ENCODE measurements around the gene CNGA4. TPM values are rescaled to one million over a fixed set of nuclear protein-coding genes. Genes with fewer than 3 reads are reported as not detected.

Gene CNGA4
- total and polyA plus RNA-seq, 2 of the 13 experiments (the other 11 are each of a cell fraction or from before 2014, with no cell fraction given) = 0.03 TPM; not detected in 1

GRCh38 chr11:6204706-6205105 lies 34.2 kb upstream of the CNGA4 start:
- Histone ChIP-seq H3K36me3 (replicated peaks in 1 of 2; ENCODE audit: control insufficient read depth in 1 of 2, insufficient read depth in 2 of 2, low read length in 2 of 2) (0 out of 5 replicates have a peak, but pooled peaks cover 0 to 2% of the 10 kb centered on the region in 2 experiments), H3K4me2 (ENCODE audit: low read depth, low read length) (no peak overlapping the region), H3K4me3 (replicated peaks in 1 of 3; ENCODE audit: insufficient read depth in 1 of 3, low read depth in 2 of 3, low read length in 3 of 3) (no peak overlapping the region), H3K27ac (ENCODE audit: extremely low read length, insufficient read depth, low read length) (no peak overlapping the region), H2AFZ (ENCODE audit: low read length) (no peak overlapping the region), H3K9ac (ENCODE audit: insufficient read depth, low read depth, low read length) (no peak overlapping the region), H3K27me3 (ENCODE audit: control insufficient read depth in 1 of 2, insufficient read depth in 2 of 2, low read length in 2 of 2) (no peaks in the 10 kb centered on the region), H3K9me3 (ENCODE audit: low read length) (no peaks in the 10 kb centered on the region), H3K79me2 (ENCODE audit: insufficient read depth, low read length) (no peaks in the 10 kb centered on the region), H4K20me1 (ENCODE audit: insufficient read depth, low read length) (no peaks in the 10 kb centered on the region), H3K4me1 (ENCODE audit: insufficient read depth, low read length) (no peaks in the 10 kb centered on the region)
- intact Hi-C loops (cut with micrococcal nuclease; ENCODE audit: unreplicated experiment) = no loop called here
- CTCF ChIA-PET (ENCODE audit: low intra/inter-chr PET ratio, low total read pairs) = no interaction called here
- WGBS (ENCODE audit: low lambda C conversion rate) = 100% methylated on average over 1 of the region's 1 CpG
- DNase-seq (ENCODE audit: low spot score) (peak; percentile 6), FAIRE-seq (no peak), ATAC-seq (no peak)
- TF ChIP-seq CEBPB (IDR thresholded peaks at IDR 0.05; ENCODE audit: borderline replicate concordance, low read depth, low read length) = peak; percentile 80; the same call in 1 of the 2 replicates
- peak; percentile 39; the same call in 1 of the 2 replicates for TF ChIP-seq CEBPG (CRISPR knock-in tag; IDR thresholded peaks at IDR 0.05)
- no peak for TF ChIP-seq ZNF382 (CRISPR knock-in tag; IDR thresholded peaks at IDR 0.05; ENCODE audit: borderline replicate concordance)
- no peak for TF ChIP-seq ZBTB14 (CRISPR knock-in tag; IDR thresholded peaks at IDR 0.05)
- TF ChIP-seq SPEN (CRISPR knock-in tag; IDR thresholded peaks at IDR 0.05; ENCODE audit: low read depth) = no peak
- BruUV-seq (replicated peaks) = no TSS peak
- in situ Hi-C loops (cut with HindIII; ENCODE audit: extremely low pct_ligation_motif_present, low pct_unique_long_range_greater_than_20kb) = no loop called here
- POLR2A ChIA-PET = no interaction called here

- POLR2A ChIA-PET = no interaction called here
- H4K20me1 ChIP-seq (ENCODE audit: insufficient read depth, low read length) = no peaks in the 10 kb centered on the region
- CTCF ChIA-PET (ENCODE audit: low intra/inter-chr PET ratio, low total read pairs) = no interaction called here
- no peak within 1 kb of the TSS for H3K4me3 ChIP-seq (replicated peaks in 1 of 3; ENCODE audit: insufficient read depth in 1 of 3, low read depth in 2 of 3, low read length in 3 of 3)
- TF ChIP-seq ZNF263 (CRISPR knock-in tag; IDR thresholded peaks at IDR 0.05) = no peak
- no peak for TF ChIP-seq NFRKB (IDR thresholded peaks at IDR 0.05)
- no peak for TF ChIP-seq SP4 (CRISPR knock-in tag; IDR thresholded peaks at IDR 0.05)
- no peak for TF ChIP-seq HES4 (CRISPR knock-in tag; IDR thresholded peaks at IDR 0.05; ENCODE audit: borderline replicate concordance)
- no peak for TF ChIP-seq ZBTB10 (CRISPR knock-in tag; IDR thresholded peaks at IDR 0.05; ENCODE audit: borderline replicate concordance)
- no peak for TF ChIP-seq ZNF276 (CRISPR knock-in tag; IDR thresholded peaks at IDR 0.05; ENCODE audit: low read depth)
- TF ChIP-seq ZBTB43 (CRISPR knock-in tag; conservative IDR thresholded peaks at IDR 0.05) = no peak
- no peaks in the 10 kb centered on the region for H3K9me3 ChIP-seq (ENCODE audit: low read length)
- H3K27ac ChIP-seq (ENCODE audit: extremely low read length, insufficient read depth, low read length) = no peak within 1 kb of the TSS
- H3K27me3 ChIP-seq (ENCODE audit: control insufficient read depth in 1 of 2, insufficient read depth in 2 of 2, low read length in 2 of 2) = no peaks in the 10 kb centered on the region
- no peak within 1 kb of the TSS for H3K4me2 ChIP-seq (ENCODE audit: low read depth, low read length)
- no peak for ATAC-seq
- no peak for DNase-seq (ENCODE audit: low spot score)
- intact Hi-C loops (cut with micrococcal nuclease; ENCODE audit: unreplicated experiment) (no loop called here), in situ Hi-C loops (cut with HindIII; ENCODE audit: extremely low pct_ligation_motif_present, low pct_unique_long_range_greater_than_20kb) (no loop called here)
- no peaks in the 10 kb centered on the region for H3K4me1 ChIP-seq (ENCODE audit: insufficient read depth, low read length)
- H3K36me3 ChIP-seq (replicated peaks in 1 of 2; ENCODE audit: control insufficient read depth in 1 of 2, insufficient read depth in 2 of 2, low read length in 2 of 2) = 0 out of 5 replicates have a peak, but pooled peaks cover 0 to 9% of the 10 kb centered on the region in 2 experiments
- H2AFZ ChIP-seq (ENCODE audit: low read length) = no peak within 1 kb of the TSS
- BruUV-seq (replicated peaks) = no TSS peak
- H3K79me2 ChIP-seq (ENCODE audit: insufficient read depth, low read length) = no peaks in the 10 kb centered on the region
- 95% methylated on average over 1 of the region's 1 CpG for WGBS (ENCODE audit: low lambda C conversion rate)
- no peak within 1 kb of the TSS for H3K9ac ChIP-seq (ENCODE audit: insufficient read depth, low read depth, low read length)
- no peak for FAIRE-seq
Observed at GRCh38 chr11:6205366-6205765, 33.5 kb upstream of the CNGA4 start, which contains the start of gene C11orf42. TSS of gene C11orf42 (plus strand) at chr11:6205557. CDS start at chr11:6205616, 59 bp downstream.
